ENCODE results near the gene HACD4. TPM values are rescaled to one million over a fixed set of nuclear protein-coding genes. Genes with fewer than 3 reads are reported as not detected.

The HACD4 gene, protein sequence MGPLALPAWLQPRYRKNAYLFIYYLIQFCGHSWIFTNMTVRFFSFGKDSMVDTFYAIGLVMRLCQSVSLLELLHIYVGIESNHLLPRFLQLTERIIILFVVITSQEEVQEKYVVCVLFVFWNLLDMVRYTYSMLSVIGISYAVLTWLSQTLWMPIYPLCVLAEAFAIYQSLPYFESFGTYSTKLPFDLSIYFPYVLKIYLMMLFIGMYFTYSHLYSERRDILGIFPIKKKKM
- 1 to 10 TPM; 1.4 to 4.5 (median 2.5) TPM for total RNA-seq

DNA sequence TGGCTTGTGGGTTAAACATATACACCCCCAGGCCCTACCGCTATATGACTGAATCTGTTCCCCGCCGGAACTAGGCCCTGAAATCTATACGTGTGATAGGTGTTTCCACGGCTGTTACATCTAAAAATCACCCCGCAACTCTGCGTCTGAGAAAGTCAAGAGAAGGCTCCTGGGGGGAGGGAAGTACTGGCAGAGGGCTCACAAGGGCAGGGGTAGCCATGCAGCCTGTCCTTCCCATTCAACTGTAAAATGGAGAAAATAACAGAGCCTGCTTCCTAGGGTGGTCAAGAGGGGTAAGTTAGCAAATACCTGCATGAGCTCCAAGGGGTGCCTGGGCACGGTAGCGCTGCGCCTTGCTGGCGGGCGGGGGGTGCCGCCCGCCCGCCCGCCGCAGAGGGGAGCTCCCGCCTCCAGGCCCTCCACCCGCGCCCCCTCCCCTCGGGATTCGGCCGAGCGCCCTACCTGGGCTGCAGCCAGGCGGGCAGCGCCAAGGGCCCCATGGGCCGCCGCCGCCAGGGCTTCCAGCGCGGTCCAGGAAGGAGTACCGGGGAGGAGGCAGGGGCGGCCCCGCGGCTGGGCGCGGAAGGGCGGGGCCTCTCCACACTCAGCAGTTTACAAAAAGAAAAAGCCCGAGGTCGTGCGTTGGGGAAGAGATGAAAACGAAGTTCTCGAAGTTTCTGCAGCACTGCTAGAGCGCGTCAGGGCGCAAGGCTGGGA, at the start of gene HACD4:
Gene HACD4, minus strand, starts transcription at position 550 of the 717 bp plus-strand sequence. Its CDS starts 50 bp downstream, at position 500.
- peak in 7 of 8 experiments; percentile 32 to 96 (median 65) for ATAC-seq (replicated peaks in 6 of 8)
- no peaks in the 10 kb centered on the region for H3K4me1 ChIP-seq (replicated peaks in 1 of 2)
- 0 to 40% (median 25%) methylated on average over 1 to 8 of the region's 46 CpGs; no CpG with 5 or more reads in 4 of the 10 experiments for WGBS, 10 experiments
- in situ Hi-C loops (cut with MboI; ENCODE audit: low pct_unique_long_range_greater_than_20kb in 2 of 9, low sequenced_read_pairs in 9 of 9, unreplicated experiment in 9 of 9), result no loop called here
- H3K4me3 ChIP-seq, result no peak within 1 kb of the TSS
- H3K27ac ChIP-seq, result no peak within 1 kb of the TSS

DNA sequence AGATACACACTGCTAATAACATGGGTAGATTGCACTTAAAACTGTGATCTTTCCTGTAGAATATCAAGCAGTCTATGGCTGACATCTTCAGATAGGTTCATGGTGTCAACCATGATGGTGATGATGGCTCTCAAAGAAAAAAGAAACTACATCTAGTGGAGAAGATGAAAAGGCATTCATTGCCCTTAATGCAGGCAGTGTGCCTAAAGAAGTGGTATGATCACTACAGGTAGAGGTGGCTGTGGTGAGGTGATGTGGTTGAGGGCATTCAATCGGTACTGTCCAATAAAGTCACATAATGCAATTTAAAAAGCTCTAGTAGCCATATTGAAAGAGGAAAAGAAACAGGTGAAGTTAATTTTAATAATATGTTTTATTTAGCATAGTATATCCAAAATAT, 49.4 kb upstream of the HACD4 start:
- in situ Hi-C loops (cut with MboI; ENCODE audit: low pct_unique_long_range_greater_than_20kb in 2 of 9, low sequenced_read_pairs in 9 of 9, unreplicated experiment in 9 of 9), result no loop called here
- no peak overlapping the region for H3K27ac ChIP-seq
- no peak for ATAC-seq (replicated peaks in 6 of 8)
- H3K4me3 ChIP-seq, result no peak overlapping the region
- 67 to 100% (median 100%) methylated on average over 1 of the region's 1 CpG; no CpG with 5 or more reads in 3 of the 10 experiments for WGBS, 10 experiments
- no peaks in the 10 kb centered on the region for H3K4me1 ChIP-seq (replicated peaks in 1 of 2)

DNA sequence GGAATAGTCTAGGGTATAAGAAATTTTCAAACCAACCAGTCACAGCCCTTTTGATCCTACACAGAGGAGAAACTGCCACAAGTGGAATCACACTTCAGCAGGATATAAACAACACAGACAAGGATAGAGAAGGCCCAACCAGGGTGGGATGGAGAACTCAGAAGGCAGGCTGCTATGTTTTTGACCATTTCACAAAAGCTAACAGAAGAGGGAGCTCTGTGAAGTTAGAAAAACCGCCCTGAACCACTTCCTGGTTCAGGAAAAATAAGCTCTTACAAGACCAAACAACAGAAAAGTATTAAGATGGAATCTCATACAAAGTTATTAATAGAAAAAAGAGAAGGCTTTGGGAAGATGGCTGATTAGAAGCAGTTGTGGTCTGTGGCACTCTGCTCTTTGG, 47.3 kb upstream of the HACD4 start:
- Histone ChIP-seq H3K4me3 (no peak overlapping the region), H3K4me1 (replicated peaks in 1 of 2) (no peaks in the 10 kb centered on the region), H3K27ac (no peak overlapping the region)
- no peak for ATAC-seq (replicated peaks in 6 of 8)
- 67 to 100% (median 100%) methylated on average over 1 of the region's 1 CpG; no CpG with 5 or more reads in 3 of the 10 experiments for WGBS, 10 experiments
- in situ Hi-C loops (cut with MboI; ENCODE audit: low pct_unique_long_range_greater_than_20kb in 2 of 9, low sequenced_read_pairs in 9 of 9, unreplicated experiment in 9 of 9), result no loop called here

DNA sequence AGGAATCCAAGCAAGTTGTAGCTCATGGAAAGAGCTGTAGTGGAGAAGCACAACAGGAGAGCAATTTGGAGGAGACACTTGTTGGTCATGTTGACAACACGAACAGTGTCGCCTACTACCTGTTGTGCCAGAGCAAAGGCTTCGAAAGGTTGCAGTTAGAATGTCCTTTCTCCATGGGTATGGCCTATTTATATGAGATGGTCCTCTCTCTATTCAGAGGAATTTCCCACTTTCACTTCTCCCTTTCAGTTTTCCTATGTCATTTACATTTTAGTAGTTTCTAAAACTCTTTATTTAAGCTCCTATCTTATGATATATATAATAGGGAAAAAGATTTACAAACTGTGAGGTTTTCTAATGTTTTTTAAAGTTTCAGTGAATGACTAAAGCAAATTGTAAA, 46.3 kb upstream of the HACD4 start, which contains the start of gene IFNB1:
Gene IFNB1, minus strand, starts transcription at position 162 of the 400 bp plus-strand sequence. Its CDS starts 73 bp downstream, at position 89.
- WGBS, 10 experiments, result 45 to 100% (median 87%) methylated on average over 2 to 3 of the region's 3 CpGs; no CpG with 5 or more reads in 4 of the 10 experiments
- Histone ChIP-seq H3K4me3 (no peak within 1 kb of the TSS), H3K27ac (no peak within 1 kb of the TSS), H3K4me1 (replicated peaks in 1 of 2) (no peaks in the 10 kb centered on the region)
- in situ Hi-C loops (cut with MboI; ENCODE audit: low pct_unique_long_range_greater_than_20kb in 2 of 9, low sequenced_read_pairs in 9 of 9, unreplicated experiment in 9 of 9), result no loop called here
- no peak for ATAC-seq (replicated peaks in 6 of 8)

DNA sequence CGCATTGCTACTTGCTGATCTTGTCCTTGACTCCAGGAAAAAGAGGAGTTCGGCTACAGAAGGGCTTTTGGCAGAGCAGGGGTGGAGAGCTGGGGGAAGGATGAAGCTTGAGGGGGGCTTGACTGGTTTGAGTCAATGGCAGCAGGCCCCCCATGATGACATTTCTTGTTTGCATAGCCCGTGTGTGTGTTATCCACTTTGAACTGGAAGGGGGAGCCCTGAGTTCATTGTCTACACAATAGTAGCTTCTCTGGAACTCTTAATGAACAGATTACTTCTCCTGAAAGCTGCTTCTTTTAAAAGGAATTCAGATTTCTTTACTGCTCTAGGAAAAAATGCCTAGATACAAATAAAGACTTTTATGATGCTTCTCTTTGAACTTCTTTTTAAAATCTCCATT, 44.0 kb upstream of the HACD4 start:
- Histone ChIP-seq H3K4me1 (replicated peaks in 1 of 2) (no peaks in the 10 kb centered on the region), H3K27ac (no peak overlapping the region), H3K4me3 (no peak overlapping the region)
- ATAC-seq (replicated peaks in 6 of 8), result no peak
- in situ Hi-C loops (cut with MboI; ENCODE audit: low pct_unique_long_range_greater_than_20kb in 2 of 9, low sequenced_read_pairs in 9 of 9, unreplicated experiment in 9 of 9), result no loop called here
- 0 to 100% (median 57%) methylated on average over 1 to 3 of the region's 3 CpGs; no CpG with 5 or more reads in 3 of the 10 experiments for WGBS, 10 experiments

DNA sequence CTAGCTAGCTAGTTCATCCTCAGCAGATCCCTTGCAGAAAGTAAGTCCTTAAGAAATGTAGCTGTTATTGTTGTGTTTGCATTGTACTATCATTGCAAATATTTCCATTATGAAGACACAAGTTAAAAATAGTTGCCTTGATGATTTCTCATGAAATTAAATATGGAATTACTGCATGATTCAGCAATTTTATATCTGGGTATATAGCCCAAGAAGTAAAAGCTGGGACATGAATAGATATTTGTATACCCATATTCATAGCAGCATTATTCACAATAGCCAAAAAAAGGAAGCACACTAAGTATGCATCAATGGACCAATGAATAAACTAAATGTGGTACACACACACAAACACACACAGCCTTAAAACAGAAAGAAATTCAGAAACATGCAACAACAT, 39.5 kb upstream of the HACD4 start:
- Histone ChIP-seq H3K4me1 (replicated peaks in 1 of 2) (no peaks in the 10 kb centered on the region), H3K4me3 (no peak overlapping the region), H3K27ac (no peak overlapping the region)
- ATAC-seq (replicated peaks in 6 of 8), result peak in 3 of 8 experiments; percentile 22 to 72 (median 45)
- in situ Hi-C loops (cut with MboI; ENCODE audit: low pct_unique_long_range_greater_than_20kb in 2 of 9, low sequenced_read_pairs in 9 of 9, unreplicated experiment in 9 of 9), result no loop called here

DNA sequence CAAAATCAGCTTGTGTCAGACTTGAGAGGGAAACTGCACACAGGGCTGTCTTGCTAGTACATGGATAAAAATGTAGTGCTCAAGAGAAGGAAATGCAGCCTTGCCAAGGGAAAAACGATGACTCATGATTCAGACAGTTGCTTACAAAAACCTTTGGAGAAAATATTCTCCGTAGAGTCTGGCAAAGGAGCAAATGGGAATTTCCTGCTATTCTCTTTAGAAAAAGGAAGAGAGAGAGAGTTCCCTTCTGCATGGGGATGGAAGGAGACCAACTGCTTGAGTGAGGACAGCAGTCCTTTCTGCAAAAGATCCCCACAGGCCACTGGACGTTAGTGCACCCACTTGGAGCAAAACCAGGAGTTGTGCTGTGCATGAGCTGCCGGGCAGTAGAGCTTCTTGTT, 38.7 kb upstream of the HACD4 start:
- WGBS, 10 experiments, result 13 to 90% (median 63%) methylated on average over 1 to 4 of the region's 4 CpGs; no CpG with 5 or more reads in 1 of the 10 experiments
- H3K4me1 ChIP-seq (replicated peaks in 1 of 2), result no peaks in the 10 kb centered on the region
- in situ Hi-C loops (cut with MboI; ENCODE audit: low pct_unique_long_range_greater_than_20kb in 2 of 9, low sequenced_read_pairs in 9 of 9, unreplicated experiment in 9 of 9), result no loop called here
- no peak overlapping the region for H3K4me3 ChIP-seq
- peak in 4 of 8 experiments; percentile 43 to 95 (median 92) for ATAC-seq (replicated peaks in 6 of 8)
- no peak overlapping the region for H3K27ac ChIP-seq

DNA sequence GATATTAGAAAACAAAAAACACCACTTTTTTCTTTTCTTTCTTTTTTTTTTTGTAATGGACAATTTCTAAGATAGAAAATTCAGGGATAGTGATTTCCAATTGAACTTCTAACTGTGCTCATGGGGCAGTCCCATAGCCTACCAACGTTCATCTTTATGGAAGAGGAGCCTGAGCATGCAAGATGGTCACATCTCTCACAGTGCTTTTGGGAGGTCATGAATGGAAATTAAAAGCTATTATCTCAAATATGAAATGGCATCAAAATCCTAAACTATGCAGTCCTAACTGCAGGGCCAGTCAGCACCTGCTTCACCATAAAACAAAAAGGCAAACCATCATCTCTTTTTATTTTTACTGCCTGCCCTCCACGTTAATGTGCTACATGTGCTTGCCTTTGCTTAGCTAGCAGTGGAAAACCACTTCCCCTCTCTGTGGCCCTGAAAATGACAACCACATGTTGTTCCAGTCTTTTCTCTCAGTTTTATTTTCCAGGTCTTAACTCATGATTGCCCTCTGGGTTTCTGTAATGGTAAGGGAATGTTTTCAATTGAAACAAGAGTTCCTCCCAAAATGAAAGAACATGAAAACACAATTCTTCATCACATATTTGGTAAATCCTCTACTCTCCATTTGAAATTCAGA, 29.6 kb upstream of the HACD4 start:
- 0 to 89% (median 63%) methylated on average over 1 to 2 of the region's 2 CpGs; no CpG with 5 or more reads in 1 of the 10 experiments for WGBS, 10 experiments
- Histone ChIP-seq H3K4me1 (replicated peaks in 1 of 2) (no peaks in the 10 kb centered on the region), H3K4me3 (no peak overlapping the region), H3K27ac (no peak overlapping the region)
- in situ Hi-C loops (cut with MboI; ENCODE audit: low pct_unique_long_range_greater_than_20kb in 2 of 9, low sequenced_read_pairs in 9 of 9, unreplicated experiment in 9 of 9), result no loop called here
- peak in 2 of 8 experiments; percentile 56 to 65 for ATAC-seq (replicated peaks in 6 of 8)

DNA sequence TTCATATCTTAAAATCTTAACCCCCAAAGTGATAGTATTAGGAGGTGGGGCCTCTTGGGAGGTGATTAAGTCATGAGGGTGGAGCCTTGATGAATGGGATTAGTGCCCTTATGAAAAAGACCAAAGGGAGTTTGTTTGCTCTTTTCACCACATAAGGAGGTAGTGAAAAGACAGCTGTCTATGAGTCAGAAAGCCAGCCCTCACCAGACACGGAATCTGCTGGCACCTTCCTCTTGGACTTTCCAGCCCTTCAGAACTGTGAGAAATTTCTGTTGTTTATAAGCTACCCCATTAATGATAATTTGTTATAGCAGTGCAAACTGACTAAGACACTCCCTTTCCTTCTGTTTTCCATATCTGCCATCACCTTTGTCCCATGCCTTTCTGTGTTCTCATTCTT, 25.5 kb upstream of the HACD4 start:
- no peaks in the 10 kb centered on the region for H3K4me1 ChIP-seq (replicated peaks in 1 of 2)
- in situ Hi-C loops (cut with MboI; ENCODE audit: low pct_unique_long_range_greater_than_20kb in 2 of 9, low sequenced_read_pairs in 9 of 9, unreplicated experiment in 9 of 9), result no loop called here
- ATAC-seq (replicated peaks in 6 of 8), result peak in 3 of 8 experiments; percentile 50 to 92 (median 67)
- H3K27ac ChIP-seq, result no peak overlapping the region
- H3K4me3 ChIP-seq, result no peak overlapping the region
- WGBS, 10 experiments, result 0 to 100% (median 63%) methylated on average over 1 of the region's 1 CpG; no CpG with 5 or more reads in 4 of the 10 experiments

DNA sequence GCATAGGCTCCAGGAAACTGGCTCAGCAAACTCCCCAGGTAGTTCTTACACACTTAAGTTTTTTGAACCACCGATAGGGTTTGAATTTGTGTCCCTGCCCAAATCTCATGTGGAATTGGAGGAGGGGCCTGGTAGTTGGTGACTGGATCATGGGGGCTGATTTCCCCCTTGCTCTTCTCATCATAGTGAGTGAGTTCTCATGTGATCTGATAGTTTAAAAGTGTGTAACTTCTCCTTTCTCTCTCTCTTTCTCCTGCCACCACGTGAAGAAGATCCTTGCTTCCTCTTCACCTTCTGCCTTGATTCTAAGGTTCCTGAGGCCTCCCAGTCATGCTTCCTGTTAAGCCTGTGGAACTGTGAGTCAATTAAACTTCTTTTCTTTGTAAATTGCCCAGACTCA, 22.4 kb upstream of the HACD4 start:
- in situ Hi-C loops (cut with MboI; ENCODE audit: low pct_unique_long_range_greater_than_20kb in 2 of 9, low sequenced_read_pairs in 9 of 9, unreplicated experiment in 9 of 9), result no loop called here
- Histone ChIP-seq H3K27ac (no peak overlapping the region), H3K4me3 (no peak overlapping the region), H3K4me1 (replicated peaks in 1 of 2) (no peaks in the 10 kb centered on the region)
- ATAC-seq (replicated peaks in 6 of 8), result no peak
- WGBS, 10 experiments, result 25 to 67% (median 44%) methylated on average over 1 to 2 of the region's 2 CpGs; no CpG with 5 or more reads in 5 of the 10 experiments

DNA sequence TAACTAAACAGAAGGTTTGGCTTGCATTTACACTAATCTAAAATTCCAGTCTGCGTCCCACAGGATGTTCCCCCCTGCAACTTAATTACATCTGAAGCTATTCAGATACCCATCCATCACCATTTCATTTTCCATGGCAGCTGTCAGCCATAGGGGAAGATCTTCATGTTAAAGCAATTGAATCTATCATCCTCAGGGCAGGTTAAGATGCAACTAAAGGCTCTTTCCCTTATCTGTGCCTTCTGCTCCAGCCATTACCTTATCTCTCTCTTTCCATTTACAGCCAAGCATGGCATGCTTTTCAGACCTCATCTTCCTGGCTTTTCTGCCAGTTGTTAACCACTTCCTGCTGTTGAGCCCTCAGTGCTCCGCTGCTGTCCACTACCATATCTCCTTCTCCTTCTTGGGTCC, 15.8 kb upstream of the HACD4 start:
- Histone ChIP-seq H3K4me3 (no peak overlapping the region), H3K27ac (no peak overlapping the region), H3K4me1 (replicated peaks in 1 of 2) (no peaks in the 10 kb centered on the region)
- ATAC-seq (replicated peaks in 6 of 8), result no peak
- 52 to 100% (median 86%) methylated on average over 1 to 2 of the region's 2 CpGs; no CpG with 5 or more reads in 1 of the 10 experiments for WGBS, 10 experiments
- in situ Hi-C loops (cut with MboI; ENCODE audit: low pct_unique_long_range_greater_than_20kb in 2 of 9, low sequenced_read_pairs in 9 of 9, unreplicated experiment in 9 of 9), result no loop called here

DNA sequence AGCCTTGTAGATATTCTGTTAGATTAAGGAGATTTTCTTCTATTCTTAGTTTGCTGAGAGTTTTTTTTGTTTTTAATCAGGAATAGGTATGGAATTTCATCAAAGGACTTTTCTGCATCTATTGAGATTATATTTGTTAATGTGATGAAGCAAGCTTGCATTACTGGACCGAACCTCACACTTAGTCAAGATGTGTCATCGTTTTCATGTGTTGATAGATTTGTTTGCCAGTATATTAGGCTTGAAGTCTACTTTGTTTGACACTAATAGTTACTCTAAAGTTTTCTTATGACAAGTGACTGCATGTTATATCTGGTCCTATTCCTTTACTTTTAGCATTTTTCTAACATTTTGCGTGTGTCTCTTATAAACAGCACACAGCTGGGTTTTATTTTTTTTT, 12.4 kb upstream of the HACD4 start:
- in situ Hi-C loops (cut with MboI; ENCODE audit: low pct_unique_long_range_greater_than_20kb in 2 of 9, low sequenced_read_pairs in 9 of 9, unreplicated experiment in 9 of 9), result no loop called here
- 47 to 95% (median 83%) methylated on average over 1 to 3 of the region's 3 CpGs for WGBS, 10 experiments
- Histone ChIP-seq H3K27ac (no peak overlapping the region), H3K4me3 (no peak overlapping the region), H3K4me1 (replicated peaks in 1 of 2) (no peaks in the 10 kb centered on the region)
- ATAC-seq (replicated peaks in 6 of 8), result no peak

DNA sequence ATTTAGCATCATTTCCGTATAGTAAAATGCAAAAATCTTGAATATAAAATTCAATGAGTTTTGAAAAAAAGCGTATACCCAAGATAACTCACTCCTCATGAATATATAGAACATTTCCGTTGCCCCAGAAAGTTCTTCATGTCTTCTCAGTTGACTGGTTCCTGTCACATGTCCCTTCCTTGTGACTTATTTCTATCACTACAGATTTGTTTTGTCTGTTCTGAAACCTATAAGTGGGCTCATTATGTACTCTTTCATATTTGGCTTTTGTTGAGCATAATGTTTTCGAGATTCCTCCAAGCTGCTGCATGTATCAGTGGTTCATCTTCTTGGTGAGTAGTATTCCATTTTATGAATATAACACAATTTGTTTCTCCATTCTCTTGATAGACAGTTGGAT, 11.0 kb upstream of the HACD4 start:
- in situ Hi-C loops (cut with MboI; ENCODE audit: low pct_unique_long_range_greater_than_20kb in 2 of 9, low sequenced_read_pairs in 9 of 9, unreplicated experiment in 9 of 9), result no loop called here
- H3K4me3 ChIP-seq, result no peak overlapping the region
- no peak overlapping the region for H3K27ac ChIP-seq
- H3K4me1 ChIP-seq (replicated peaks in 1 of 2), result no peaks in the 10 kb centered on the region
- no peak for ATAC-seq (replicated peaks in 6 of 8)
- WGBS, 10 experiments, result 53 to 94% (median 83%) methylated on average over 1 to 4 of the region's 4 CpGs; no CpG with 5 or more reads in 1 of the 10 experiments
